NCI-H187 (cell line): ENCODE measurements around the gene MARCHF9.

ENCODE experiments used
- DNase-seq, 2 experiments: peaks; one replicate each; lab custom pipeline; 2025; lab: John Stamatoyannopoulos, UW

MARCHF9 gene

DNA sequence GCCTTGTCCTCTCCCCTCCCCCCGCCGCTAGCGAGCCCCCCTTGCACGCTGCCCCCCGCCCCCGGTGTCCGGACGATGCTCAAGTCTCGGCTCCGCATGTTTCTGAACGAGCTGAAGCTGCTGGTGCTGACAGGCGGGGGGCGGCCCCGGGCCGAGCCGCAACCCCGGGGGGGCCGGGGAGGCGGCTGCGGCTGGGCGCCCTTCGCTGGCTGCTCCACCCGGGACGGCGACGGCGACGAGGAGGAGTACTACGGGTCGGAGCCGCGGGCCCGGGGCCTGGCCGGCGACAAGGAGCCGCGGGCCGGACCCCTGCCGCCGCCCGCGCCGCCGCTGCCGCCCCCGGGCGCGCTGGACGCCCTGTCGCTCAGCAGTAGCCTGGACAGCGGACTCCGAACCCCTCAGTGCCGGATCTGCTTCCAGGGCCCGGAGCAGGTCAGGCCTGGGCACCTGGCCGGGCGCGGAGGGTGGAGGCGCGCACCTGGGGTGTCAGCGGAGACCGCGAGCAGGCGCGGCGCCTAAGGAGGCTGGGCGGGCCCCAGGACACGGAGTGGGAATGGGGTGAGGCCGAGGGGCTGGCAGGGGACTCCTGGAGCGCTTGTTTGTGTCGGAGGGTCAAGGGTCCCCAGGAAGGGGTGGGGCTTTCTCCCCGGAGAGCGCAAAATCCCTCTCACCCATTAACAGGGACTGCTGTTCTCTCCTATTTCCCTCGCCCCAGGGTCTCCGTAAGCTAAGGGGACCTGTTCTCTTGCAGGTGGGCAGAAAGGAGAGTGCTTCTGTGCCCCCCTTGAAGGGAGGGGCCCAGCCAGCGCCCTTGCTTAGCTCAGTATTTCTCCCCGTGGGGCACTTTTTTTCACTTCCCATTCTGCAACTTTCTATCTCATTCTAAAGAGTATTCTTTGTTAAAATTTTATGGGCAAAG lies 810 bp downstream of the MARCHF9 start:
- DNase-seq, result no peak

DNA sequence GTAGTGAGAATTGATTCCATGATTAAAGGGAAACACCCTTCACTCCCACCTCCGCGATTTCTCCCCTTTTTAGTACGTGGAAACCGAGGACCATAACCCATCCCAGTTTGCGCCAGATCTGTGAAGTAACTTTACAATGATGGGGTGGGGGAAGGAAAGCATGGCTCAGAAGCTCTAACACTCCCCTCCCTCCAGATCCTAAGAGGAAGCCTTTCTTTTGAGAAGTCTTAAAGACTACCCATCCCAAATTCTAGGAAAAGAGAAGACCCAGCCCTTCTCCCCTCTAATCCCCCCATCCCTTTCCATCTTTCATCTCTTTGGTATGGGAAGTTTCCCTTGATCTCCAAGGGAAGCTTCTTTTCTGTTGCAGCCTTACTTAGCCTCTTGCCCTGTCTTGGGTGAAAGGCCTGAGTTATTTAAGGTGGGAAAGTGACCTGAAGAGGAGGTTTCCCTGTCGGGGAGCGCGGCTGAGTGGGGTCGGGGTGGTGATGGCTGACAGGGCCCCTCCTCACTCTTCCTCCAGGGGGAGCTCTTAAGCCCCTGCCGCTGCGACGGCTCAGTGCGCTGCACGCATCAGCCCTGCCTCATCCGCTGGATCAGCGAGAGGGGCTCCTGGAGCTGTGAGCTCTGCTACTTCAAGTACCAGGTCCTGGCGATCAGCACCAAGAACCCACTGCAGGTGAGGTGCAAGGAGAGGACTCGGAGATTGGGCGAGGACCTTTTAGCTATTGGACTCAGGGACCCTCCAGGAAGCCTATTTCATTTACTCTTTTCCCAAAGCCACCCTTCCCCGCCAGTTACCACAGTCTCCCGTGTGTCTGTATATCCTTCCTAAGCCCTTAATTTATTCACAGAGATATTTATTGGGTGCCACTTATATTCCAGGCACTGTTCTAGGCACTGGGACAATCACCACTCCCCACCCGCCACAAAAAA lies 1.8 kb downstream of the MARCHF9 start:
- DNase-seq, result no peak

DNA sequence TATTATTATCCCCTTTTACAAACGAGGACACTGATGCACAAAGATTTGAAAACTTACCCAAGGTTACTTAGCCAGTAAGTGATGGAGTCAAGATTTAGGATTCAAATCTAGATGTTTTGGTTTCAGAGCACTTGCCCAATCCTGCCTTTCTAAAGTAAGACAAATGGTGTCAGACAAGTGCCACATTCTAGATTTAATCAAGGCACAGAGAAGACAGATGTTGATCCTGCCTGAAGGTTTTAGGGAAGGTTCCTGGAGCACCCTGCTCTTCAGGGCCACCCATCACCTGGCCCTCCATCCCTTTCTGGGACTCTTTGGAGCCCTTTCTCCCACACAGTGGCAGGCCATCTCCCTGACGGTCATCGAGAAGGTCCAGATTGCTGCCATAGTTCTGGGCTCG lies 2.9 kb downstream of the MARCHF9 start:
- DNase-seq, result no peak

DNA sequence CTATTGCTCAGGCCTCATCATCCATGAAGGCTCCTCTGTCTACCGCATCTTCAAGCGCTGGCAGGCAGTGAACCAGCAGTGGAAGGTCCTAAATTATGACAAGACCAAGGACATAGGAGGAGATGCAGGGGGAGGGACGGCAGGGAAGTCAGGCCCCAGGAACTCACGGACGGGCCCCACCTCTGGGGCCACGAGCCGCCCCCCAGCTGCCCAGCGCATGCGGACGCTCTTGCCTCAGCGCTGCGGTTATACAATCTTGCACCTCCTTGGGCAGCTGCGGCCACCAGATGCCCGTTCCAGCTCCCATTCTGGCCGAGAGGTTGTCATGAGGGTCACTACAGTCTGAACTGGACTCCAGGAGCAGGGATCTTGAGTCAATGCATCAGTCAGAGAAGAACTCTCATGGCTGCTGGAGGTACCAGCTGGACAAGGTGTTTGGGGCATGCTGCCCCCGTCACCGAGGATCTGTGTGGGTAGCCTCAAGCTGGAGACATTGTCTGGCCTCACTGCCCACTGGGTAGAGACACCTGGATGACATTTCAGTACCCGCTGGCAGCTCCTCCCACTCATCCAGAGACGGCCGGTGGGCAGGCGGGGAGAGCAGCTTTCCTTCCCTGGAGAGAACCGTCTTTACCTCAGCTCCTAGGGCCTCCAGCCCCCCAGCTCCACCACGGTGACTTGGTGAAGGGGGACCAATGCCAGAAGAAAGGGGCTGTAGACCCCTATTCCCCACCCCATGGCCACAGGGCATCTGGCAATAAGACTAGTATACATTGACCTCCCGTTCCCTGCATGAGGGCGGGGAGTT lies 3.9 kb downstream of the MARCHF9 start:
- no peak for DNase-seq

DNA sequence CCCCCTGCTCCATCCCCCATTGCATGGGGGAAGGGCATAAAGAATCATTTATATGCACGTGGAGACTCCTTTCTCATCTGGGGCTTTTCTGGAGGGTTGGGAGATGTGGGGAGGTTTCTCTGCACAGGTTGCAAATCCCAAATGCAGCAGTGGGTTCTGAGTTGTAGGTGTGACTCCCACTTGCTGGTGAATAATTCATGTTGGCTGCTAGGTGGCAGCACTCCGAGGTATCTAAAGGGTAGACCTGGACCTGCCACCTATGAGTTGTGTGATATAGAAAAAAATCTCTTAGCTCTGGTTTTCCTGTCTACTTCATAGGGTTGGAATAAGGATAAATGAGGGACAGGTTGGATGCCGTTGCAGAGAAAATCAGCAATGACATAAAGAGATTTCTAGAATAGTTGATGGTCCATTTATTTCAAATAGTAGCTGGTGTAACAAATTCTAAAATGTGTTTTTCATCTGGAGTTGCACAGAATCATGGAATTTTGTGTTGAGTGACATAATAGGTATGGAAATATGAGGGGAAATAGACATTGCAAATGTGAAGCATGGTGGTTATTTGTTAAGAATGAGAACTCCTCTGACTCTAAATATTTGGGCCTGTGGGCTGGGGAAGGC lies 4.6 kb downstream of the MARCHF9 start:
- DNase-seq, result no peak

DNA sequence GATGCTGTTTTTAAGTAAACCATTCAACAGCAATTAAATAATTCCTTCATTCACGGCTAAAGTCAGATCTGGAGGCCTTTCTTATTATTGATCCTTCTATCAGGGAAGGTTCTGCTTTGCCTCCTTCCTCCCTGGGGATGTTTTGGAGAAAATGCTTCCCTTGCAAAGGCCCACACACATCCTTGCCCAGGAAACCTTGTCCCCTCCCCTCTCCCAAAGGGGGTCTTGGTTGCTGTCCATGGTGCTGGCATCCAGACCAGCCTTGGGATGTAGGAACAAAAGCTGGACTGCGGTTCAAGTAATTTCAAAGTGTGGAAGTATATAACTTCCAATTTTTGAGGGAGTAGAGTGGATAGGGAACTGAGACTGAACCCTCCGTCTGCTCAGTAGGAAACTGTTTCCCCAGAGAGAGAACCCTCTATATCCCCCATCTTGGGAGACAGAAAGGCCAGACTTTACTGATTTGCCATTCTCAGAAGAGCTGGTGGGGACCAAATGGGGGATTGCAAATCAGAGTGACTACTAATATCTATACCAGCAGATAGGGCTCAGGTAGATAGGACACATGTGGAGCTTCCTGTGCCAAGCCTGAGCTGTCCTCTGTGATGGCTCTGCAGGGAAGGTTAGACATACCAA lies 5.6 kb downstream of the MARCHF9 start:
- DNase-seq, result no peak

DNA sequence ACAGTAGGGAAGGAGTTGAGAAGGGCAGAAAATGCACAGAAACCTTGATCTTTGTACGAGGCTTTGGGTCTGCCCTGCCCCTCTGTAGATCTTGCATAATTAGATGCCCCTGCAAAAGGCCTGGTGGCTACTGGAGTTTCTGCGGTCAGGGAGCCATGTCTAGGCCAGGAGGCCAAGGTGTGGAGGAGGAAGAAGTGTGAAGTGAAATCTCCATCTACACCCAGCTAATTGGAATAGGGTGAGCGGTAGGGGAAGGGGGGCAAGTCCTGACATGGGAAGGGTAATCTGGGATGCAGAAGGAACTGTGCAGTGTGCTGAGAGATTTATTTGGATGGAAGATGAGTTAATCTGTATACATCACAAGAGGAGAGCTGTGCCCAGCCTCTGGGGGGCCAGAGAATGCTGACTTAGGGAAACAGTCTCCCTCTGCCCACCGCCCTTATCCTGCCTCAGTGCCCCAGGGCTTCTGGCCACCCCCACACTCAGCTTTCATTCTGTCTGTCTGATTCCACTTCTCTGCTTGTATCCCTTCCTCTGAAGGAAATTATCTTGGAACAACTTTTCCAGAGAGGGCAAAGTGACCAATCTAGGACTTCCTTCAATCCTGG lies 6.6 kb downstream of the MARCHF9 start:
- DNase-seq, result no peak

DNA sequence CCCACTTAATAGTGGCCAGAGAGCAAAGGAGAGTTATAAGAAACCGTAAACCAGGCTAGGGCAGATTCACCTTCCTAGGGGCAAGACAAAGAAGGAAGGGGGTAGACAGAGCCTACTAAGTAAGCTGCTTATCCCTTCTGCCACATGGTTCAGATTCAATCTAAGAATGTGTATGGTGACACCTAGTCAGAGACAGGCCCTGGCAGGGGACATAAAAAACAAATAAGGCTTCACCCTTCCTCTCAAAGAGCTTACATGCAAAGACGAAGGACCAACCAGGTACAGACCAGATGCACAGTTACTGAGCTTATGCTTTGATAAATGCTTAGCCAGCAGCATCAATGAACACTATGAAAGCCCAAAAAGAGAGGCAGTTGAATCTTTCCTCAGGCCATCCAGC lies 7.6 kb downstream of the MARCHF9 start:
- no peak for DNase-seq

DNA sequence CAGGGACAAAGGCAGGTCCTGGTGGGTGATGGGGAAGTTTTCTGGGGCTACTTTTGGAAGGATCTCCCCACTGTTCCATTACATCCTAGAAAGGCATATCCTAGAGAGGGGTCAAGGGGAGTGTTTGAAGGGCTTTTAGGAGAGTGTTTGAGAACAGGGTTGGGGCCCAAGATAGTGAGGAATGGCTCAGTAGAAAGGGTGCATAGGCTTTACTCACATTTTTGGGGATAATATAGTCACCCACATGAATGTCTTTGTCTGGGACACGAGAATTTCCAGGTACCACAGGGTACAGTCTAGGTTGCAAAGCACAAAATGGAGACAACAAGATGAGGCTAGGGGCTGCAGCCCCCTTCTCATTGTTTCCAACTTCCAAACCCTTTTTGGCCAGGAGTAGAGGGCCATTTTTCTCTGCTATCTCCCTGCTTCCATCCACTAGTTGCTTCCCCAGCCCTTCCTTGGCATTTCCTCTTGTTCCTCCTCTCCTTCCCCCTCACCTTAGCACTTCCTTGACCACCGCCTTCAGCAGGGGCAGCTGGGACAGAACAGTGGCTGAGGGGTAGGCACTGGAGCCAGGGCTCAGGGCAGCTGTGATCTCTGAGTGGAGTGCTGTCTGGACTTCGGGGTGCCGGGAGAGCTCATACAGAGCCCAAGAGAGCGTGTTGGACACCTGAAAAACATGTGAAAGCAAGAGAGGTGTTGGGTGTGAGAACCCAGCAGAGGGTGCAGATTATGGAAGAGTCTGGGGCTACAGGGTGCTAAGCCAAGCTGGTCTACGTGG lies 9.2 kb downstream of the MARCHF9 start:
- no peak for DNase-seq

DNA sequence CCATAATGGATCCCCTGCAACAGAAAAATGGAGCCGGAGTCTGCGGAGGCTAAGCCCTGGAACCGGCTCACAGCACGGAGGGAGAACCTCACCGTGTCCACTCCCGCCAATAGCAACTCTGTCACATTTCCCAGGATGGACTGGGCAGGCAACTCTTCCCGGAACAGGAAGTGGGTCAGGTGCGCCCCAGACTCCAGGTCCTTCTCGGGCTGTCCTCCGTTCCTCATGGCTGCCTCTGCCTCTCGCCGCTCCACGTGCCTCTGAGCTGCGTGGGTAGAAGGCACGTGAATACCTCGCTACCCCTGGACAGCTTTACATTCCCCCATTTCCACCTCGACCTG lies 9.7 kb downstream of the MARCHF9 start:
- no peak for DNase-seq

DNA sequence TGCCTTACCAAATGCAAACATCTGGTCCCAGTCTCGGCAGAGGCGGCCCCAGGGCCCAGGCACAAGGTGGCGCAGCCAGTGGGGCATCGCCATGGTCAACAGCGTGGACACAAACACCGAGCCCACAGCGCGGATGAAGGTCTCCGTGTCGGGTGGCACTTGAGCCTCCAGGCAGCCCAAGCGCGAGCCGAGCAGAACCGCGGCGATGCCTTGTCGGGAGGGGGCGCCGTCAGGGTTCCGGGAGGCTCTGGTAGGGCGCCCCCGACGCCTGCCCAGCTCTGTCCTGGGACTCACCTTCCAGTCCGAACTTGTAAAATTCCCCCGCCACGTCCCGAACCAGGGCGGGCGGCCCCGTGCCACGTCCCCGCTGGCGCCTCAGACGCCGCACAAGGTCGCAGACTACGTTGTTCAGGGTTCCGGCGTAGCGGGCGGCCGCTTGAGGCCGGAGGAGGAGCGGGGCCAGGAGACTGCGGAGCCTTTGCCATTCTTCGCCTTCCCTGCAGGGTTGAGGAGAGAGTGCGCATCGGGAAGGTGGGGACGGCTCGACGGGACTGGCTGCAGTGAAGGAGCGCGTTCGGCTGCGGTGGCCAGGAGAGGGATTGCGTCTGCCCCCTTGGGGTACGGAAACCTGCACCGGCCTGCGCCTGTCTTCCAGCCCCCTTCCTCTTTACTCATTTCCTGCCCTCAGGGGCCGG lies 10.2 kb downstream of the MARCHF9 start:
- DNase-seq, result no peak

DNA sequence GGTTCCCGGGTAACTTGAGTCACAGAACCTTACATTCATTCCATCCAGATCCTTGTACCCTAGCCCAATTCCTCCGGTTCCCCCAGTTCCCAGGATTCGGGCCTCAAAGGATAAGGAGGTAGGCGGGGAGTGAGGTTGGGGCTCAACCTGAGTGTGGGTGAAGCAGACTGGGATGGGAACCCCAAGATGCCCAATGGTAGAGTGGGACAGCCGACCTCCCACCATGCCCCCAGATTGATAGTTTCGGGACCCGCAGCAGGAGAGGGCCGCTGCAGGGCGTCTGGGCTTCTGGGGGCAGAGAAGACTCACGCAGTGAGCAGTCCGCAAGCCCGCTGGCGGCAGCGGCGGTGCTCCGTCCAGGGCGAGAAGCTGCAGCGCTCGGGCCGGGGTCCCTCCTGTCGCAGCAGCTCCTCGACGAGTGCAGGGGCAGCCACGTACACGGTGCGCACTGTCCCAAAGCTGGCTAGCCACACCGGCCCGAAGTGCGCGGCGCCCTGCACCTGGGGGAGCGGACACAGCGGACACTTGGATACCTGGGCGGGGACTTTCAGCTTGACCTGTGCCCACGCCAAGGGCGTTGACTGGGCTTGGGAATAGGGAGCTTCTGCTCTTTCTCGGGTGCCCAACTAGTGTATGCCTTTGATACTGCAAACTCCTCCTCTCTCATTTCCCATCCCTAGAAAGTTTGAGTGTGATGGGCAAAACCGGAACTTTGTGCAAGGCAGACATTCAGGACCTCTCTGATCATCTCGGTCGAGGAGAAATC lies 11.0 kb downstream of the MARCHF9 start:
- no peak for DNase-seq

DNA sequence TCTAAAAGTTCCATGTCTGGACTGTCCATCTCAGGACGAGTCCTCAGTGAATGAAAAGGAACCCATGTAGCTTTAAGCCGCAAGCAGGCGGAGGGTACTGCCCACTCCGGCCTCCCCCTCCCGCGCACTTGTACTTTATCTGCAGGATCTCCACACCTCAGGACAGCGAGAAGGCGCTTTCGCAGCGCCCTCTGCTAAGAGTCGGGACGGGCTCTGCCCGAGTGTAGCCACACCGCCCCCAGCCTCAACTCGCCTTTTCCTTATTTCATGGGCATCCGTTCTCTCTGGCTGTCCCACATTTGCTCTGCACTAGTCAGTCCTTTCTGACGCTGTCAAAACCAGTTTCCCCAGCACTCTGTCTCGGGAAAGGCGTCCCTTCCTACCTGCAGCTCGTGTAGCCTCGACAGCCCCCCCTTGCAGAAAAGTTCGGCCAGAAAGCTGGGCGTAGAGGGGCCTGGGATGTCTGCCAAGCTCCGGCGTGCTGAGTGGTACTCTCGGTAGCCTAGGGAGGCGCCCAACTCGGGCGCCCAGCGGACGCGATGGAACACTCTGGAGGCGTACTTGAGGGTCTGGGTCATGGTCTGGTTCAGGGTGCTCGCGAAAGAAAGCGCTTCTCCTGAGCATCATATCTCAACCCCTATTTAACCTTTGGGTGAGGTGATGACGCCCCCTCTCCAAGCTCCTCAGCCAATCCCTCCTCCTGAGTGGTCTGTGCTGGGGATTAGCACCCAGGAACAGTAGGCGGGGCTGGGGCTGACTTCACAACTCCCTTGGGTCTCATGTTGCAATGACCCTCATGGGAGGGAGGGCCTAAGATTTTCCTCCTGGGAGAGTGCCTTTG lies 11.8 kb downstream of the MARCHF9 start, which contains the start of gene CYP27B1:
CYP27B1 (minus strand) TSS at position 615 of the 841 bp plus-strand sequence; CDS start at position 578, 37 bp downstream.
- DNase-seq, result no peak

DNA sequence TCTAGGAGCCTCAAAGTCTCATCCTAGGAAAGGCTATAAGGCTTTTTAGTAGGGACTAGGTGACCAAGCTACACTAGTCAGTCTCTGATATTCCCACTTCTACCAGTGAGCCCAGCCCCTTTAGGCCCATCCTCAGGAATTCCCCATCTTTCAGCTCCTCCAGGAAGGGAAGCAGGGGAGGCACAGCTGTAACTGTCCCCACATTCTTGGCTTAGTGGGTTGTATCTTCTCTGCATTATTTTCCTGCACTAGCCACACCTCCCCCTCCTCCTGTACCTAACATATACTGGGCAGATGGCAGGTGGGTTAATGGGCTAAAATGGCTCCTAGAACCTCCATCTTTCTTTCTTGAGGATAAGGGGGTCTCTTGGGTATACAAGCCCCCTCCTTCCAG lies 12.4 kb downstream of the MARCHF9 start:
- DNase-seq, result no peak

DNA sequence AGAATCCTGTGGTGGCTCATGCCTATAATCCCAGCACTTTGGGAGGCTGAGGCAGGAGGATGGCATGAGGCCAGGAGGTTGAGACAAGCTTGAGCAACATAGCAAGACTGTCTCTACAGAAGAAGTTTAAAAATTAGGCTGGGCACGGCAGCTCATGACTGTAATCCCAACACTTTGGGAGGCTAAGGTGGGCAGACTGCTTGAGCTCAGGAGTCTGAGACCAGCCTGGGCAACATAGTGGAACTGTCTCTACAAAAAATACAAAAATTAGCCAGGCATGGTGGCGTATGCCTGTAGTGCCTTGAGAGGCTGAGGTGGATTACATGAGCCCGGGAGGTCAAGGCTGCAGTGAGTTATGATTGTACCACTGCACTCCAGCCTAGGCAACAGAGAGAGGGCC lies 13.0 kb downstream of the MARCHF9 start:
- DNase-seq, result no peak

DNA sequence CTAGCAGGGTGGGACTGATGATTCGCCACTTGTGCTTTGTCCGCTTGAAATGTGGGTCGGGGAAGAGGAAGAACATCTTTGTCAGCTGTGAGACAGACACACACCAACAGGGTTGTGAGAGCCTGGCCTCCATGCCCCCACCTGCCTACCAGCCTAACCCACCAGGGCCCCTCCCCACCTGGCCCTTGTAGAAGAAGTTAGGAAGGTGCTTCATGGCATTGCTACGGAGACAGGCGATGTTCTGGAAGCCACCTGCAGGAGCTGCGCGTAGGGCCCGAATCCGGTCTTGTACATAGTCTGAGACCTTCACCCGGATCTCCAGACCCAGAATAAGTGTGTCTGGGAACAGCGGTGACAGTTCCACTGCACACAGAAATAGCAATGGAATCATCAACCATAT lies 14.7 kb downstream of the MARCHF9 start:
- no peak for DNase-seq

DNA sequence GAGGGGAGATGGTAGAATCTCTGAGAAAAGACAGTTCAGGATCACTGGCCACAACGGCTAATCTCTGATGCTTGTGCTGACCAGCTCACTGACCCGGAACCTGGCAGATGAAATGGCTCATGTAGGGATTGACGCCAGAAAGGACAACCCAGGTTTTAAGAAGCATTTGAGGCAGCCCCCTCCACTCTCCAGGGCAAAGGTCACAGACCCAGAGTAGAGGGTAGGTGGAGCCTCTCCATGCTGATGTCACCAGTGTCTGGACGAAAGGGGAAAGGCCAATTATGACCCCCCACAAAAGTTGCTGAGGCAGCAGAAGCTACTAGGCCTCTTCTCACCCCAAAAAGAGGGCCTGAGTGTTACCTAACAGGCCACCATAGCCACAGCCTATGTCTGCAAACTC lies 15.8 kb downstream of the MARCHF9 start:
- DNase-seq, result no peak
